UCSD-AML1 (cell line): ENCODE data around the gene DOCK2.
"Not testable (repeated sequence)": the region's sequence is repeated elsewhere in the genome, so short reads cannot be mapped to it uniquely, and the experiment has no call there.

Source experiments
- DNase-seq: peaks from one replicate; lab custom pipeline; 2025; ENCODE audit not compliant: unreplicated experiment; lab: John Stamatoyannopoulos, UW

The DOCK2 gene

GRCh38 chr5:169781420-169782345, 144.6 kb downstream of the DOCK2 start:
- DNase-seq = no peak

- DNase-seq = no peak
Observed at GRCh38 chr5:169785771-169786618, 148.9 kb downstream of the DOCK2 start.

GRCh38 chr5:169788168-169788567, 151.1 kb downstream of the DOCK2 start:
- DNase-seq = no peak

GRCh38 chr5:169789417-169789940, 152.4 kb downstream of the DOCK2 start:
- no peak for DNase-seq

- DNase-seq = no peak
Observed at GRCh38 chr5:169791251-169791650, 154.2 kb downstream of the DOCK2 start.

- no peak for DNase-seq
Observed at GRCh38 chr5:169795338-169795737, 158.3 kb downstream of the DOCK2 start.

- no peak for DNase-seq
Observed at GRCh38 chr5:169796731-169797130, 159.7 kb downstream of the DOCK2 start.

- DNase-seq = no peak
Observed at GRCh38 chr5:169797577-169797976, 160.5 kb downstream of the DOCK2 start.

- DNase-seq = no peak
Observed at GRCh38 chr5:169798438-169798837, 161.4 kb downstream of the DOCK2 start.

GRCh38 chr5:169798906-169799660, 162.0 kb downstream of the DOCK2 start:
- no peak for DNase-seq

GRCh38 chr5:169801324-169801777, 164.3 kb downstream of the DOCK2 start:
- no peak for DNase-seq

GRCh38 chr5:169801781-169802180, 164.7 kb downstream of the DOCK2 start:
- DNase-seq = no peak

- peak; percentile 32 for DNase-seq
Observed at GRCh38 chr5:169803077-169803981, 166.3 kb downstream of the DOCK2 start.

GRCh38 chr5:169804861-169805260, 167.8 kb downstream of the DOCK2 start:
- DNase-seq = no peak

GRCh38 chr5:169805527-169805934, 168.5 kb downstream of the DOCK2 start:
- no peak for DNase-seq

- DNase-seq = no peak
Observed at GRCh38 chr5:169805937-169806700, 169.0 kb downstream of the DOCK2 start.

- DNase-seq = no peak
Observed at GRCh38 chr5:169808118-169808581, 171.1 kb downstream of the DOCK2 start.

GRCh38 chr5:169808880-169809279, 171.8 kb downstream of the DOCK2 start:
- DNase-seq = not testable (repeated sequence)

- DNase-seq = no peak
Observed at GRCh38 chr5:169809281-169809680, 172.2 kb downstream of the DOCK2 start.
